Measurements from ENCODE around the gene SLC7A14.
"Not testable (repeated sequence)": the region's sequence is repeated elsewhere in the genome, so short reads cannot be mapped to it uniquely, and the experiment has no call there.

The SLC7A14 gene

GRCh38 chr3:170567598-170567997, 18.3 kb downstream of the SLC7A14 start:
- H3K27ac Mint-ChIP-seq; intact Hi-C loops (cut with micrococcal nuclease); H3K9me3 Mint-ChIP-seq; H3K4me1 Mint-ChIP-seq (ENCODE audit: low read depth); H3K27me3 Mint-ChIP-seq; H3K4me3 Mint-ChIP-seq; H3K36me3 Mint-ChIP-seq (ENCODE audit: low read depth): not testable (repeated sequence)

- no peaks in the 10 kb centered on the region for H3K36me3 Mint-ChIP-seq (ENCODE audit: low read depth)
- H3K27me3 Mint-ChIP-seq, result no peaks in the 10 kb centered on the region
- H3K9me3 Mint-ChIP-seq, result no peaks in the 10 kb centered on the region
- peaks cover 5% of the 10 kb centered on the region for H3K4me1 Mint-ChIP-seq (ENCODE audit: low read depth)
- intact Hi-C loops (cut with micrococcal nuclease), result no loop called here
- H3K4me3 Mint-ChIP-seq, result no peak overlapping the region
- no peak overlapping the region for H3K27ac Mint-ChIP-seq
Observed at GRCh38 chr3:170566413-170566812, 19.5 kb downstream of the SLC7A14 start.

GRCh38 chr3:170565495-170565894, 20.4 kb downstream of the SLC7A14 start:
- H3K27ac Mint-ChIP-seq, result no peak overlapping the region
- H3K4me1 Mint-ChIP-seq (ENCODE audit: low read depth), result peaks cover 5% of the 10 kb centered on the region
- H3K4me3 Mint-ChIP-seq, result no peak overlapping the region
- peaks cover 2% of the 10 kb centered on the region for H3K27me3 Mint-ChIP-seq
- H3K9me3 Mint-ChIP-seq, result no peaks in the 10 kb centered on the region
- intact Hi-C loops (cut with micrococcal nuclease), result no loop called here
- no peaks in the 10 kb centered on the region for H3K36me3 Mint-ChIP-seq (ENCODE audit: low read depth)

- H3K4me1 Mint-ChIP-seq (ENCODE audit: low read depth), result peaks cover 5% of the 10 kb centered on the region
- no peak overlapping the region for H3K27ac Mint-ChIP-seq
- no peaks in the 10 kb centered on the region for H3K36me3 Mint-ChIP-seq (ENCODE audit: low read depth)
- intact Hi-C loops (cut with micrococcal nuclease), result no loop called here
- H3K9me3 Mint-ChIP-seq, result no peaks in the 10 kb centered on the region
- H3K4me3 Mint-ChIP-seq, result no peak overlapping the region
- H3K27me3 Mint-ChIP-seq, result peaks cover 2% of the 10 kb centered on the region
Observed at GRCh38 chr3:170564664-170565063, 21.2 kb downstream of the SLC7A14 start.

GRCh38 chr3:170563712-170564423, 22.0 kb downstream of the SLC7A14 start:
- Mint-ChIP-seq H3K4me1 (ENCODE audit: low read depth) (peaks cover 5% of the 10 kb centered on the region), H3K27me3 (peaks cover 3% of the 10 kb centered on the region), H3K4me3 (no peak overlapping the region), H3K27ac (no peak overlapping the region), H3K9me3 (no peaks in the 10 kb centered on the region), H3K36me3 (ENCODE audit: low read depth) (no peaks in the 10 kb centered on the region)
- intact Hi-C loops (cut with micrococcal nuclease), result no loop called here

- intact Hi-C loops (cut with micrococcal nuclease), result no loop called here
Observed at GRCh38 chr3:170562080-170562479, 23.8 kb downstream of the SLC7A14 start.

GRCh38 chr3:170560717-170561382, 25.0 kb downstream of the SLC7A14 start:
- H3K27ac Mint-ChIP-seq, result no peak overlapping the region
- intact Hi-C loops (cut with micrococcal nuclease), result no loop called here
- peaks cover 5% of the 10 kb centered on the region for H3K27me3 Mint-ChIP-seq
- H3K4me3 Mint-ChIP-seq, result no peak overlapping the region
- no peaks in the 10 kb centered on the region for H3K36me3 Mint-ChIP-seq (ENCODE audit: low read depth)
- no peaks in the 10 kb centered on the region for H3K9me3 Mint-ChIP-seq
- peaks cover 5% of the 10 kb centered on the region for H3K4me1 Mint-ChIP-seq (ENCODE audit: low read depth)

More at GRCh38 chr3:170562080-170562479, 23.8 kb downstream of the SLC7A14 start:
- Mint-ChIP-seq H3K27ac (no peak overlapping the region), H3K27me3 (peaks cover 5% of the 10 kb centered on the region), H3K4me1 (ENCODE audit: low read depth) (peaks cover 5% of the 10 kb centered on the region), H3K9me3 (no peaks in the 10 kb centered on the region), H3K4me3 (no peak overlapping the region), H3K36me3 (ENCODE audit: low read depth) (no peaks in the 10 kb centered on the region)

GRCh38 chr3:170560296-170560695, 25.6 kb downstream of the SLC7A14 start:
- intact Hi-C loops (cut with micrococcal nuclease), result no loop called here
- Mint-ChIP-seq H3K9me3 (no peaks in the 10 kb centered on the region), H3K27ac (no peak overlapping the region)

GRCh38 chr3:170558427-170558826, 27.4 kb downstream of the SLC7A14 start:
- Mint-ChIP-seq H3K27ac (no peak overlapping the region), H3K4me3 (no peak overlapping the region), H3K27me3 (peaks cover 5% of the 10 kb centered on the region), H3K9me3 (no peaks in the 10 kb centered on the region), H3K4me1 (ENCODE audit: low read depth) (no peaks in the 10 kb centered on the region), H3K36me3 (ENCODE audit: low read depth) (no peaks in the 10 kb centered on the region)
- intact Hi-C loops (cut with micrococcal nuclease), result no loop called here

More at GRCh38 chr3:170560296-170560695, 25.6 kb downstream of the SLC7A14 start:
- H3K4me3 Mint-ChIP-seq, result no peak overlapping the region
- no peaks in the 10 kb centered on the region for H3K36me3 Mint-ChIP-seq (ENCODE audit: low read depth)
- no peaks in the 10 kb centered on the region for H3K4me1 Mint-ChIP-seq (ENCODE audit: low read depth)
- peaks cover 5% of the 10 kb centered on the region for H3K27me3 Mint-ChIP-seq

GRCh38 chr3:170555329-170555728, 30.5 kb downstream of the SLC7A14 start:
- no peaks in the 10 kb centered on the region for H3K36me3 Mint-ChIP-seq (ENCODE audit: low read depth)
- intact Hi-C loops (cut with micrococcal nuclease), result no loop called here
- peaks cover 6% of the 10 kb centered on the region for H3K27me3 Mint-ChIP-seq
- no peak overlapping the region for H3K4me3 Mint-ChIP-seq
- no peaks in the 10 kb centered on the region for H3K4me1 Mint-ChIP-seq (ENCODE audit: low read depth)
- no peaks in the 10 kb centered on the region for H3K9me3 Mint-ChIP-seq
- H3K27ac Mint-ChIP-seq, result no peak overlapping the region

- no peak overlapping the region for H3K4me3 Mint-ChIP-seq
- H3K9me3 Mint-ChIP-seq, result no peaks in the 10 kb centered on the region
- H3K27ac Mint-ChIP-seq, result no peak overlapping the region
- peaks cover 4% of the 10 kb centered on the region for H3K27me3 Mint-ChIP-seq
- H3K4me1 Mint-ChIP-seq (ENCODE audit: low read depth), result no peaks in the 10 kb centered on the region
- H3K36me3 Mint-ChIP-seq (ENCODE audit: low read depth), result no peaks in the 10 kb centered on the region
- intact Hi-C loops (cut with micrococcal nuclease), result no loop called here
Observed at GRCh38 chr3:170553788-170554757, 31.8 kb downstream of the SLC7A14 start.

GRCh38 chr3:170551252-170551651, 34.6 kb downstream of the SLC7A14 start:
- Mint-ChIP-seq H3K9me3 (no peaks in the 10 kb centered on the region), H3K27ac (no peak overlapping the region), H3K27me3 (peaks cover 4% of the 10 kb centered on the region), H3K4me3 (no peak overlapping the region), H3K36me3 (ENCODE audit: low read depth) (no peaks in the 10 kb centered on the region), H3K4me1 (ENCODE audit: low read depth) (no peaks in the 10 kb centered on the region)
- intact Hi-C loops (cut with micrococcal nuclease), result no loop called here

GRCh38 chr3:170542704-170543103, 43.2 kb downstream of the SLC7A14 start:
- Mint-ChIP-seq H3K27ac (no peak overlapping the region), H3K27me3 (peaks cover 5% of the 10 kb centered on the region), H3K36me3 (ENCODE audit: low read depth) (no peaks in the 10 kb centered on the region), H3K4me1 (ENCODE audit: low read depth) (no peaks in the 10 kb centered on the region), H3K9me3 (no peaks in the 10 kb centered on the region), H3K4me3 (no peak overlapping the region)
- intact Hi-C loops (cut with micrococcal nuclease), result no loop called here

GRCh38 chr3:170539897-170540296, 46.0 kb downstream of the SLC7A14 start:
- Mint-ChIP-seq H3K36me3 (ENCODE audit: low read depth) (no peaks in the 10 kb centered on the region), H3K27me3 (peaks cover 3% of the 10 kb centered on the region), H3K4me1 (ENCODE audit: low read depth) (no peaks in the 10 kb centered on the region), H3K27ac (no peak overlapping the region), H3K9me3 (no peaks in the 10 kb centered on the region), H3K4me3 (no peak overlapping the region)
- intact Hi-C loops (cut with micrococcal nuclease), result no loop called here
